Uterus (tissue), 2 donors: ENCODE measurements around the gene IPO8.

Experiments used
- POLR2A ChIP-seq, 2 donors: fragments of 450-650 bp; IDR thresholded peaks; one replicate each; pipeline ENCODE4 v1.6.1; 2016; ENCODE audit warnings: antibody characterized with exemption in 2 of 2, mild to moderate bottlenecking in 1 of 2, moderate library complexity in 1 of 2
- TF ChIP-seq, protein P1 (sequence below), 4 experiments: fragments of 200-600 bp in 2 of 4; fragments of 450-650 bp in 2 of 4; sonication (generic) in 2 of 4; IDR thresholded peaks; one replicate each; pipeline ENCODE4 v1.5.1; 2016 to 2019; ENCODE audit warnings: antibody characterized with exemption in 4 of 4, mild to moderate bottlenecking in 2 of 4, moderate library complexity in 1 of 4

DNA sequence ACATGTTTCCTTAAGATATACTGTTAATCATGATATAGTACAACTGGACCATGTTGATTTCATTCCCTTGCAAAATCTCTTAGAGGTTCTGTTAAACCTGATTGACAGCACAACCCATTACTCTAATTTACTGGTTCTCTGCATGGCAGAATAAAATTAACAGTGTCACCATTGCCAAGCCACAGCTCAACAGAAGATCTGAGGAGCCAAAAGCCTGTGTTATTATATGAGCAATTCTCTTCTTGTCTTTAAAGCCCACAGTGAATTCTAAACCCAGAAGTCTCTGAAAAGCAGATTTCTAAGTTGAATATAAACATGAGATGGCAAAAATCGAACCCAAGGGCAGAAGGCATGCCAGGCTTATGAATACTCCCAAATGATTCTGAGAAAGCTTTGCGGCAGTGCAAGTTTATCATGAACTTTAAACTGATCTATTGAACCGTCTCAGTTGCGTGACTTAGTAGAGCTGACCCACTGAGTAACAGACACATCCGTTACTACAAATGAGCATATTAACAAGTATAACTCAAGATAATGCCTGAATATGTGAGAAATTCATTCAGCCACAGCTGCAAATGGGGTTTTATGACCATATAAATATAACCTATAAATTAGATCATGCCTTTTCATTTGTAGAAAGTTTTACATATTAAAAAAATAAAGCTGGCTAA lies 78.2 kb downstream of the IPO8 start:
- TF ChIP-seq, protein P1, sequence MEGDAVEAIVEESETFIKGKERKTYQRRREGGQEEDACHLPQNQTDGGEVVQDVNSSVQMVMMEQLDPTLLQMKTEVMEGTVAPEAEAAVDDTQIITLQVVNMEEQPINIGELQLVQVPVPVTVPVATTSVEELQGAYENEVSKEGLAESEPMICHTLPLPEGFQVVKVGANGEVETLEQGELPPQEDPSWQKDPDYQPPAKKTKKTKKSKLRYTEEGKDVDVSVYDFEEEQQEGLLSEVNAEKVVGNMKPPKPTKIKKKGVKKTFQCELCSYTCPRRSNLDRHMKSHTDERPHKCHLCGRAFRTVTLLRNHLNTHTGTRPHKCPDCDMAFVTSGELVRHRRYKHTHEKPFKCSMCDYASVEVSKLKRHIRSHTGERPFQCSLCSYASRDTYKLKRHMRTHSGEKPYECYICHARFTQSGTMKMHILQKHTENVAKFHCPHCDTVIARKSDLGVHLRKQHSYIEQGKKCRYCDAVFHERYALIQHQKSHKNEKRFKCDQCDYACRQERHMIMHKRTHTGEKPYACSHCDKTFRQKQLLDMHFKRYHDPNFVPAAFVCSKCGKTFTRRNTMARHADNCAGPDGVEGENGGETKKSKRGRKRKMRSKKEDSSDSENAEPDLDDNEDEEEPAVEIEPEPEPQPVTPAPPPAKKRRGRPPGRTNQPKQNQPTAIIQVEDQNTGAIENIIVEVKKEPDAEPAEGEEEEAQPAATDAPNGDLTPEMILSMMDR (IDR thresholded peaks at IDR 0.05): no peak
- TF ChIP-seq POLR2A (IDR thresholded peaks at IDR 0.05): no peak
